KOPT-K1 (cell line): Measurements from ENCODE around the gene GAB1.

Source experiments
- H3K27ac ChIP-seq: fragments of 200-600 bp; sonication (generic); 2 replicates; pipeline ENCODE4 v1.5.1; 2016; ENCODE audit warnings: antibody characterized with exemption, mild to moderate bottlenecking, low read depth, low read length; ENCODE audit not compliant: poor library complexity, severe bottlenecking
- H3K36me3 ChIP-seq: fragments of 200-600 bp; sonication (generic); 2 replicates; pipeline ENCODE4 v1.5.1; 2017; ENCODE audit warnings: antibody characterized with exemption, mild to moderate bottlenecking, low read length, moderate library complexity; ENCODE audit not compliant: insufficient read depth
- H3K9me3 ChIP-seq: fragments of 200-600 bp; sonication (generic); 2 replicates; pipeline ENCODE4 v1.5.1; 2017; ENCODE audit warnings: antibody characterized with exemption, low read length, mild to moderate bottlenecking; ENCODE audit not compliant: insufficient read depth, poor library complexity, severe bottlenecking

The GAB1 gene

DNA sequence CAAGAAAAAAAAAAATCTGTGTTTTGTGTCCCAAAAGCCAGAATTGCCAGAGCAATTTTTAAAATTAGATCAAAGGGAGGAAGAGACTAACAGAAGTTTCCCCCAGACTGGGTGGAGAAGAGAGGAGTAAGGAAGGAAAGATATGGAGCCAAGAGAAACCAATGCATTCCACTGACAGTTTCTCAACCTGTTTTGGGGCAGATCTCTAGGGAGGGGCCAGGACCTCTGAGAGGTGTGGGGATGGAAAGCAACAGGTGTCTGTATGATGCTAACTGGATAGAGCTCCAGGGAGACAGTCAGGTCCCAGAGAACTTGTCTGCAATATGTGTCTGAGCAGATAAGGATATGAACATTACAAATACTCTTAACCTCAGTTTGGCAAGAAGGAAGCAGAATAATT is 22.7 kb upstream of the GAB1 start:
- Histone ChIP-seq H3K9me3 (no peaks in the 10 kb centered on the region), H3K27ac (no peak overlapping the region), H3K36me3 (no peaks in the 10 kb centered on the region)

GRCh38 chr4:143320113-143320512 is 16.6 kb upstream of the GAB1 start:
- Histone ChIP-seq H3K9me3 (no peaks in the 10 kb centered on the region), H3K27ac (no peak overlapping the region), H3K36me3 (no peaks in the 10 kb centered on the region)

- Histone ChIP-seq H3K9me3 (no peaks in the 10 kb centered on the region), H3K27ac (no peak overlapping the region), H3K36me3 (no peaks in the 10 kb centered on the region)
Measured at GRCh38 chr4:143326735-143327134, 9.9 kb upstream of the GAB1 start.

DNA sequence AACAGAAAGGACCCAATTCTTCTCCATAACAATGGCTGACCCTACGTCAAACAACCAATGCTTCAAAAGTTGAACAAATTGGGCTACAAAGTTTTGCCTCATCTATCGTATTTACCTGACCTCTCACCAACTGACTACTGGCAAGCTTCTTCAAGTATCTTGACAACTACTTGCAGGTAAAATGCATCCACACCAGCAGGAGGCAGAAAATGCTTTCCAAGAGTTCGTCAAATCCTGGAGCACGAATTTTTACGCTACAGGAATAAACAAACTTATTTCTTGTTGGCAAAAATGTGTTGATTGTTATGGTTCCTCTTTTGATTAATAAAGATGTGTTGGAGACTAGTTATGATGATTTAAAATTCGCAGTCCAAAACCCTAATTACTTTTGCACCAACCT is 6.7 kb upstream of the GAB1 start:
- Histone ChIP-seq H3K9me3 (no peaks in the 10 kb centered on the region), H3K27ac (no peak overlapping the region), H3K36me3 (no peaks in the 10 kb centered on the region)

- Histone ChIP-seq H3K27ac (no peak overlapping the region), H3K9me3 (no peaks in the 10 kb centered on the region), H3K36me3 (no peaks in the 10 kb centered on the region)
Measured at GRCh38 chr4:143335979-143336780, 496 bp upstream of the GAB1 start.

DNA sequence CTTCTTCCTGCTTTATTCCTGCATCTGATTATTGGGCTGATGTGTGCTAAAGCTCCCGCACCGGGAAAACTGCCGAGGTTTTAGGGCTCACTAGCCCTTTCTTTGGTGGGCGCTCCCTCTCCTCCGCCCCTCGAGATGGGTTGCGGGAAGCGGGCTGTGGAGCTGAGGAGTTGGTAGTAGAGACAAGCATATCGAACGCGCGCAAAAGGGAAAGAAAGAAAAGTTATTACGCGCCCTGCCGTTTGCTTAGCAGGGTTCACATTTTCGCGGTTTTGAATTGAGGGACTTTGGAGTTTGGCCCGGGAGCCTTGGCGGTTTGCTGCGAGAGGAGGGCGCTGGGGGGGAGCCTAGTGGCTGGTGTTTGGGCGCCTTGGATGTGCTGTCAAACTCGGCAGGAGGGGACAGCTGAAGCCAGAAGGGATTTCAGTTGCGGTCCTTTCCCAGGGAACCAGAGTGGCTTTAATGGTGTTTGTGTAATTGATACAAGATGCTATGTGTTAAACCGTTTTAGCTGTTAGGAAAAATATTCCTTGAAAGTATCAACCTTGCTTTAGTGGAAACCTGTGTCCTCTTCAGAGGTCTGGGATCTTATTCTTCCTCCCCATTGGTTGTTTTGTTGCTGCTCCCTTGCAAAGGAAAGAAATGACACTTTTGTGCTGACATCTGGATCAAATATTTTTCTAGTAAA is 1.1 kb downstream of the GAB1 start:
- Histone ChIP-seq H3K36me3 (no peaks in the 10 kb centered on the region), H3K9me3 (no peaks in the 10 kb centered on the region), H3K27ac (no peak overlapping the region)

GRCh38 chr4:143338313-143338712 is 1.6 kb downstream of the GAB1 start:
- Histone ChIP-seq H3K36me3 (no peaks in the 10 kb centered on the region), H3K9me3 (no peaks in the 10 kb centered on the region), H3K27ac (no peak overlapping the region)

- no peaks in the 10 kb centered on the region for H3K9me3 ChIP-seq
- H3K36me3 ChIP-seq: no peaks in the 10 kb centered on the region
- H3K27ac ChIP-seq: no peak overlapping the region
Measured at GRCh38 chr4:143339497-143339896, 2.8 kb downstream of the GAB1 start.

DNA sequence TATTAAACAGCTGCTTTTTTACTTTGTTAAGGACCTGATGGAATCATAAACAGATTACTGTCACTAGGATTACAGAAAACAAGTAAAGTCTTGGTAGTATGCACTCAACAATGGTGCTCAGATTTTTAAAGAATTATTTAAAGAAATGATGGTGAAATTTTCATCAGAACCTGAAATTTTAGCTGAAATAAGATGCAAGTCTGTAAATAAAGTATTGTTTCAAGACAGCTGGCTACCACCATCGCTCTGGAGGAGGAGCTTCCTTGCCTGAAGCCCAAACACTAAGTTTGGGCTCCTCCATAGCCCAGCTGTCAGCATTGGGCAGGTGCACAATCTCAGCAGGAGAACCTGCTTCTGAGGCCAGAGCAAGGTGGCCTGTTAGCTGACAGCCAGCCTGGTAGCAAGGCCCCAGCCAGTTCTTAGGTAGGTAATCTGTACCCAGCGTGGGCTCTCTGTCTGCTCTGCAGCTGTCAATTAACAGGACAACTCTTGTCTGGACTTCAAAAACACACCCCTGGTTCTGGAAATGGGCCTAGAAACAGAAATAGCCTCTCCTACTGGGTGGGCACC is 4.6 kb downstream of the GAB1 start:
- no peaks in the 10 kb centered on the region for H3K36me3 ChIP-seq
- H3K27ac ChIP-seq: no peak overlapping the region
- H3K9me3 ChIP-seq: no peaks in the 10 kb centered on the region

- no peak overlapping the region for H3K27ac ChIP-seq
- no peaks in the 10 kb centered on the region for H3K36me3 ChIP-seq
- H3K9me3 ChIP-seq: no peaks in the 10 kb centered on the region
Measured at GRCh38 chr4:143343276-143343831, 6.7 kb downstream of the GAB1 start.

GRCh38 chr4:143344041-143344440 is 7.4 kb downstream of the GAB1 start:
- H3K27ac ChIP-seq: no peak overlapping the region
- no peaks in the 10 kb centered on the region for H3K36me3 ChIP-seq
- H3K9me3 ChIP-seq: no peaks in the 10 kb centered on the region

GRCh38 chr4:143344774-143345173 is 8.1 kb downstream of the GAB1 start:
- H3K9me3 ChIP-seq: no peaks in the 10 kb centered on the region
- H3K27ac ChIP-seq: no peak overlapping the region
- no peaks in the 10 kb centered on the region for H3K36me3 ChIP-seq

DNA sequence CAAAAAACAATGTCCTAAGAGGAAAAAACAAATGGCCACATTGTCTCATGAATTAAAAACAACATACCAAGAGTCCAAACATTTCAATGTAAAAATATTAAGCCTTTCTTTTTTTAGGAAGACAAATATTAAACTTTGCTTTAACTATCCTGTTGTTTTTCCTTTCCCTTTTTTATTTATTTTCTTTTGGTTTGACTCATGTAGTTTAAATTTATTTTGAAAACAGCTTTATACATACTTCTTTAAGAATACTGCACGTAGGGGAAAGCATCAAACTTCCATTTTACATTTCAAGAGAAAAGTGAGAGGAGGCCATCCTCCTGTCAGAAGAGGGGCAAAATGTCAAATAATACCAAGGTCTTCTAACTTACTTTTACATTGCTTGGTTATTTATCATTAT is 8.7 kb downstream of the GAB1 start:
- Histone ChIP-seq H3K27ac (no peak overlapping the region), H3K9me3 (no peaks in the 10 kb centered on the region)

DNA sequence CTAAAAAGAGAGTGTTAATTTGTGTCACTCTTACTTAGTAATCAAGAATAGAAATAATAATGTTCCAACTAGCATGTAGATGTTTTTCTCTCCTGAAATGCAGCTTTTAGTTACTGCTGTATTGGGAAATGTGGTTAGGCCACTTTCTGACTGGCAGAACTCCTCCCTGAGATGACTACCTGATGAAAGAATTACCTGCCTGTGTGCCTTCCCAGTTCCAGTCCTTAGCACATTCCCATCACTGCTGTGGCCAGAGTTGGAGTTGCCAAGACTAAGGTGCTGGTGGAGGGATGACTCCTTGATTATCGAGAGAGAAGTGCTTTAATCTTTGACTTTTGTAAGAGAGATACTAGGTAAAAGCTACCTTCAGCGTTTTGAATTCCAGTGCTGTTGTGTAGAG is 9.5 kb downstream of the GAB1 start:
- Histone ChIP-seq H3K27ac (no peak overlapping the region), H3K9me3 (no peaks in the 10 kb centered on the region), H3K36me3 (no peaks in the 10 kb centered on the region)

More for the DNA sequence above, 8.7 kb downstream of the GAB1 start:
- H3K36me3 ChIP-seq: no peaks in the 10 kb centered on the region

- H3K9me3 ChIP-seq: no peaks in the 10 kb centered on the region
- H3K36me3 ChIP-seq: no peaks in the 10 kb centered on the region
- no peak overlapping the region for H3K27ac ChIP-seq
Measured at GRCh38 chr4:143347484-143348111, 10.9 kb downstream of the GAB1 start.
